HepG2 (cell line): Measurements from ENCODE around the gene FBXO9. TPM values are rescaled to one million over a fixed set of nuclear protein-coding genes. Genes with fewer than 3 reads are reported as not detected.

Experiments
- DR1 ChIP-seq: sonication (generic); formaldehyde crosslinking; IDR thresholded peaks from 2 replicates; pipeline ENCODE4 v1.8.0; 2021; ENCODE audit warnings: mild to moderate bottlenecking, missing genetic modification reagents, inconsistent platforms
- EP300 ChIP-seq, 3 experiments: sonication (generic) in 1 of 3; formaldehyde crosslinking in 1 of 3; IDR thresholded peaks; 2 replicates each; pipeline versions ENCODE4 v1.5.1 to v1.6.1; 2011 to 2020; ENCODE audit warnings: low read depth in 2 of 3, low read length in 2 of 3, borderline replicate concordance in 1 of 3, improper control_type of control experiment in 1 of 3, mild to moderate bottlenecking in 1 of 3, missing genetic modification reagents in 1 of 3, moderate library complexity in 1 of 3
- FIP1L1 ChIP-seq: fragments of 200-400 bp; formaldehyde crosslinking; IDR thresholded peaks from 2 replicates; pipeline ENCODE4 v1.6.1; 2018; ENCODE audit warnings: low read depth, mild to moderate bottlenecking, low read length, moderate library complexity, borderline replicate concordance; ENCODE audit not compliant: insufficient read depth
- FOSL2 ChIP-seq: sonication (generic); formaldehyde crosslinking; IDR thresholded peaks from 2 replicates; pipeline ENCODE4 v1.4.0; 2020; ENCODE audit warnings: missing genetic modification reagents
- GATAD1 ChIP-seq: IDR thresholded peaks from 2 replicates; pipeline ENCODE4 v1.6.1; 2016; ENCODE audit warnings: missing genetic modification reagents, missing compliant biosample characterization
- HNRNPL ChIP-seq: fragments of 200-400 bp; formaldehyde crosslinking; IDR thresholded peaks from 2 replicates; pipeline ENCODE4 v1.6.1; 2017; ENCODE audit warnings: mild to moderate bottlenecking, low read depth, low read length
- KMT2B ChIP-seq: IDR thresholded peaks from 2 replicates; pipeline ENCODE4 v1.6.1; 2016; ENCODE audit warnings: missing genetic modification reagents, missing compliant biosample characterization
- RFX1 ChIP-seq: fragments of 450-650 bp; IDR thresholded peaks from 2 replicates; pipeline ENCODE4 v1.6.1; 2017
- TRIM22 ChIP-seq: fragments of 450-650 bp; IDR thresholded peaks from 2 replicates; pipeline ENCODE4 v1.6.1; 2017
- ZKSCAN5 ChIP-seq: sonication (generic); formaldehyde crosslinking; IDR thresholded peaks from 2 replicates; pipeline ENCODE4 v1.5.1; 2020; ENCODE audit warnings: mild to moderate bottlenecking, missing genetic modification reagents
- ZNF775 ChIP-seq: sonication (generic); formaldehyde crosslinking; IDR thresholded peaks from 2 replicates; pipeline ENCODE4 v1.4.0; 2020; ENCODE audit warnings: missing genetic modification reagents, mild to moderate bottlenecking, moderate library complexity, borderline replicate concordance
- ZNF83 ChIP-seq: sonication (generic); formaldehyde crosslinking; IDR thresholded peaks from 2 replicates; pipeline ENCODE4 v1.4.0; 2020; ENCODE audit warnings: missing genetic modification reagents, mild to moderate bottlenecking, borderline replicate concordance
- ZSCAN12 ChIP-seq: sonication (generic); formaldehyde crosslinking; IDR thresholded peaks from 2 replicates; pipeline ENCODE4 v1.9.0; 2021; ENCODE audit warnings: mild to moderate bottlenecking, missing genetic modification reagents
- polyA plus RNA-seq, 8 experiments: library from polyadenylated mRNA; depleted of rRNA in 3 of 8; stranded (reverse) in 7 of 8; unstranded in 1 of 8; fragments of >200 nt; fragmentation: Illumina TruSeq in 4 of 8; extraction: Trizol in 4 of 8; gene quantifications; 2 replicates each; pipeline versions ENCODE4 v1.2.1 to v1.2.3, GENCODE V29; 2011 to 2016; ENCODE audit warnings: low read depth in 4 of 8, missing spikeins in 1 of 8, mixed read lengths in 1 of 8; ENCODE audit not compliant: insufficient read depth in 1 of 8
- total RNA-seq, 5 experiments: library from RNA; depleted of rRNA; stranded (reverse); fragments of >200 nt; fragmentation: Illumina TruSeq; extraction: Trizol; gene quantifications; 2 replicates each; pipeline ENCODE4 v1.2.3, GENCODE V29; 2016; ENCODE audit warnings: low read depth in 1 of 5
- TF ChIP-seq, protein P1 (sequence below), 2 experiments: fragments of 450-650 bp in 1 of 2; sonication (generic) in 1 of 2; formaldehyde crosslinking in 1 of 2; IDR thresholded peaks; 2 replicates each; pipeline versions ENCODE4 v1.6.1 to v1.8.0; 2016 to 2022; ENCODE audit warnings: antibody characterized with exemption in 1 of 2, mild to moderate bottlenecking in 1 of 2, missing genetic modification reagents in 1 of 2
- TF ChIP-seq, protein P2 (sequence below): sonication (generic); formaldehyde crosslinking; IDR thresholded peaks from 2 replicates; pipeline ENCODE4 v1.5.1; 2020; ENCODE audit warnings: missing genetic modification reagents, mild to moderate bottlenecking, borderline replicate concordance

Gene FBXO9
- total and polyA plus RNA-seq, 2 of the 13 experiments (the other 11 are each of a cell fraction or from before 2014, with no cell fraction given) = 64.3 to 98.4 TPM

DNA sequence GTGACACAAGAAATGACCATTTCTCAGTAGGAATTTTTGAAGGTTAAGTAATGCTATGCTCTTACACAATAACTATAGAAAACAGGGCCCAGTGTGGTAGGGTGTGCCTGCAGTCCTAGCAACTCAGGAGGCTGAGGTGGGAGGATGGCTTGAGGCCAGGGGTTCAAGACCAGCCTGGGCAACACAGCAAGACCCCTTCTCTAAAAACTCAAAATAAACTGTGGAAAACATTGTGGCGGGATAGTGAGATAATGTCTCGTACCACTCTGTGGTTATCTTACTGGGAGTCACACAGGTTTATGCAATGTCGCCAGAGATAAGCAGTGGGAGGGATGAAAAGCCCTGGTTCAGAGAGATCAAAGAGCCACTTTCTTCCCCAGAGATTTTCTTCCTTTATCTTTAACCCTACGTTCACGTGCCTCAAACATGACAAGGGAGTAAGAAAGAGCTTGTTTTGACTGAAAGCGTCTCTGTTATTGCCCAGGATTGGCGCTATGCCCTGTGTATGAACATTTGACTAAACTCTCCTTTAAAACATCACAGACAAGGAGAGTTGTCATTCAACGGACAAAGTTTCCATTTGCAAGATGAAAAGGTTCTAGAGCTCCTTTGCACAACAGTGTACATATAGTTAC is 69.5 kb downstream of the FBXO9 start (continued):
- TF ChIP-seq, protein P1, sequence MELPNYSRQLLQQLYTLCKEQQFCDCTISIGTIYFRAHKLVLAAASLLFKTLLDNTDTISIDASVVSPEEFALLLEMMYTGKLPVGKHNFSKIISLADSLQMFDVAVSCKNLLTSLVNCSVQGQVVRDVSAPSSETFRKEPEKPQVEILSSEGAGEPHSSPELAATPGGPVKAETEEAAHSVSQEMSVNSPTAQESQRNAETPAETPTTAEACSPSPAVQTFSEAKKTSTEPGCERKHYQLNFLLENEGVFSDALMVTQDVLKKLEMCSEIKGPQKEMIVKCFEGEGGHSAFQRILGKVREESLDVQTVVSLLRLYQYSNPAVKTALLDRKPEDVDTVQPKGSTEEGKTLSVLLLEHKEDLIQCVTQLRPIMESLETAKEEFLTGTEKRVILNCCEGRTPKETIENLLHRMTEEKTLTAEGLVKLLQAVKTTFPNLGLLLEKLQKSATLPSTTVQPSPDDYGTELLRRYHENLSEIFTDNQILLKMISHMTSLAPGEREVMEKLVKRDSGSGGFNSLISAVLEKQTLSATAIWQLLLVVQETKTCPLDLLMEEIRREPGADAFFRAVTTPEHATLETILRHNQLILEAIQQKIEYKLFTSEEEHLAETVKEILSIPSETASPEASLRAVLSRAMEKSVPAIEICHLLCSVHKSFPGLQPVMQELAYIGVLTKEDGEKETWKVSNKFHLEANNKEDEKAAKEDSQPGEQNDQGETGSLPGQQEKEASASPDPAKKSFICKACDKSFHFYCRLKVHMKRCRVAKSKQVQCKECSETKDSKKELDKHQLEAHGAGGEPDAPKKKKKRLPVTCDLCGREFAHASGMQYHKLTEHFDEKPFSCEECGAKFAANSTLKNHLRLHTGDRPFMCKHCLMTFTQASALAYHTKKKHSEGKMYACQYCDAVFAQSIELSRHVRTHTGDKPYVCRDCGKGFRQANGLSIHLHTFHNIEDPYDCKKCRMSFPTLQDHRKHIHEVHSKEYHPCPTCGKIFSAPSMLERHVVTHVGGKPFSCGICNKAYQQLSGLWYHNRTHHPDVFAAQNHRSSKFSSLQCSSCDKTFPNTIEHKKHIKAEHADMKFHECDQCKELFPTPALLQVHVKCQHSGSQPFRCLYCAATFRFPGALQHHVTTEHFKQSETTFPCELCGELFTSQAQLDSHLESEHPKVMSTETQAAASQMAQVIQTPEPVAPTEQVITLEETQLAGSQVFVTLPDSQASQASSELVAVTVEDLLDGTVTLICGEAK (IDR thresholded peaks at IDR 0.05) = no peak
- TF ChIP-seq, protein P1 (CRISPR knock-in tag; IDR thresholded peaks at IDR 0.05) = peak; percentile 54; the same call in 1 of the 2 replicates
- no peak for TF ChIP-seq ZSCAN12 (CRISPR knock-in tag)
- no peak for TF ChIP-seq TRIM22
- TF ChIP-seq, protein P2, sequence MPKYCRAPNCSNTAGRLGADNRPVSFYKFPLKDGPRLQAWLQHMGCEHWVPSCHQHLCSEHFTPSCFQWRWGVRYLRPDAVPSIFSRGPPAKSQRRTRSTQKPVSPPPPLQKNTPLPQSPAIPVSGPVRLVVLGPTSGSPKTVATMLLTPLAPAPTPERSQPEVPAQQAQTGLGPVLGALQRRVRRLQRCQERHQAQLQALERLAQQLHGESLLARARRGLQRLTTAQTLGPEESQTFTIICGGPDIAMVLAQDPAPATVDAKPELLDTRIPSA = no peak
- no peak for TF ChIP-seq RFX1
- no peak for TF ChIP-seq DR1 (CRISPR knock-in tag)
- no peak for TF ChIP-seq ZKSCAN5 (CRISPR knock-in tag)
- peak; percentile 89; the same call in 1 of the 2 replicates for TF ChIP-seq ZNF775 (CRISPR knock-in tag)
- TF ChIP-seq FIP1L1 = no peak
- no peak for TF ChIP-seq ZNF83 (CRISPR knock-in tag)
- TF ChIP-seq FOSL2 (CRISPR knock-in tag) = peak; percentile 90
- no peak for TF ChIP-seq KMT2B
- no peak; the same call in 1 of the 2 replicates for TF ChIP-seq GATAD1 (CRISPR knock-in tag)
- peak; percentile 62 to 99; a peak in 2 of 4 replicates for TF ChIP-seq EP300 (IDR thresholded peaks at IDR 0.05; ENCODE audit: low read depth in 2 of 2, low read length in 2 of 2)
- peak; percentile 99 for TF ChIP-seq EP300 (CRISPR knock-in tag; IDR thresholded peaks at IDR 0.05; ENCODE audit: borderline replicate concordance)
- TF ChIP-seq HNRNPL = no peak
